ENCODE data around the gene PLCB3.

GRCh38 chr11:64248578-64248977 is 2.8 kb upstream of the PLCB3 start:
- TF ChIP-seq, protein P1, sequence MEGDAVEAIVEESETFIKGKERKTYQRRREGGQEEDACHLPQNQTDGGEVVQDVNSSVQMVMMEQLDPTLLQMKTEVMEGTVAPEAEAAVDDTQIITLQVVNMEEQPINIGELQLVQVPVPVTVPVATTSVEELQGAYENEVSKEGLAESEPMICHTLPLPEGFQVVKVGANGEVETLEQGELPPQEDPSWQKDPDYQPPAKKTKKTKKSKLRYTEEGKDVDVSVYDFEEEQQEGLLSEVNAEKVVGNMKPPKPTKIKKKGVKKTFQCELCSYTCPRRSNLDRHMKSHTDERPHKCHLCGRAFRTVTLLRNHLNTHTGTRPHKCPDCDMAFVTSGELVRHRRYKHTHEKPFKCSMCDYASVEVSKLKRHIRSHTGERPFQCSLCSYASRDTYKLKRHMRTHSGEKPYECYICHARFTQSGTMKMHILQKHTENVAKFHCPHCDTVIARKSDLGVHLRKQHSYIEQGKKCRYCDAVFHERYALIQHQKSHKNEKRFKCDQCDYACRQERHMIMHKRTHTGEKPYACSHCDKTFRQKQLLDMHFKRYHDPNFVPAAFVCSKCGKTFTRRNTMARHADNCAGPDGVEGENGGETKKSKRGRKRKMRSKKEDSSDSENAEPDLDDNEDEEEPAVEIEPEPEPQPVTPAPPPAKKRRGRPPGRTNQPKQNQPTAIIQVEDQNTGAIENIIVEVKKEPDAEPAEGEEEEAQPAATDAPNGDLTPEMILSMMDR (IDR thresholded peaks at IDR 0.05): no peak
- no peak for TF ChIP-seq POLR2A (IDR thresholded peaks at IDR 0.05)
